NCI-H82 (cell line): ENCODE results near the gene ATP7B.
A peak's percentile ranks its signal among the peaks of the same experiment; 100 is the strongest.

Experiments used
- DNase-seq: peaks from one replicate; lab custom pipeline; 2025; lab: John Stamatoyannopoulos, UW

Gene ATP7B

GRCh38 chr13:51978796-51979556 lies 32.3 kb downstream of the ATP7B start:
- DNase-seq: no peak

GRCh38 chr13:51977625-51978024 lies 33.6 kb downstream of the ATP7B start:
- no peak for DNase-seq

GRCh38 chr13:51976890-51977289 lies 34.4 kb downstream of the ATP7B start:
- no peak for DNase-seq

GRCh38 chr13:51976423-51976822 lies 34.8 kb downstream of the ATP7B start:
- DNase-seq: no peak

- DNase-seq: no peak
Observed at GRCh38 chr13:51974482-51974881, 36.8 kb downstream of the ATP7B start.

GRCh38 chr13:51971520-51972426 lies 39.5 kb downstream of the ATP7B start:
- DNase-seq: no peak

- DNase-seq: no peak
Observed at GRCh38 chr13:51970349-51970748, 40.9 kb downstream of the ATP7B start.

- DNase-seq: no peak
Observed at GRCh38 chr13:51967482-51968446, 43.5 kb downstream of the ATP7B start.

GRCh38 chr13:51966186-51966585 lies 45.1 kb downstream of the ATP7B start:
- DNase-seq: no peak

GRCh38 chr13:51961493-51962403 lies 49.5 kb downstream of the ATP7B start:
- DNase-seq: no peak

GRCh38 chr13:51960766-51961165 lies 50.5 kb downstream of the ATP7B start:
- no peak for DNase-seq

GRCh38 chr13:51959773-51960172 lies 51.5 kb downstream of the ATP7B start:
- DNase-seq: no peak

GRCh38 chr13:51958217-51958547 lies 53.1 kb downstream of the ATP7B start:
- DNase-seq: no peak

- peak; percentile 28 for DNase-seq
Observed at GRCh38 chr13:51957377-51958216, 53.7 kb downstream of the ATP7B start.

- DNase-seq: no peak
Observed at GRCh38 chr13:51956717-51957116, 54.5 kb downstream of the ATP7B start.

- no peak for DNase-seq
Observed at GRCh38 chr13:51955816-51956603, 55.2 kb downstream of the ATP7B start.

- DNase-seq: no peak
Observed at GRCh38 chr13:51955281-51955771, 55.9 kb downstream of the ATP7B start.

GRCh38 chr13:51953347-51954195 lies 57.7 kb downstream of the ATP7B start:
- DNase-seq: no peak
